Measurements from ENCODE around the gene GSTA5.
"Not testable (repeated sequence)": the region's sequence is repeated elsewhere in the genome, so short reads cannot be mapped to it uniquely, and the experiment has no call there.

Gene GSTA5

GRCh38 chr6:52787917-52788316, 52.7 kb downstream of the GSTA5 start:
- Histone ChIP-seq H3K36me3 (no peaks in the 10 kb centered on the region), H3K4me3 (ENCODE audit: low read depth, low read length) (no peak overlapping the region), H3K27ac (no peak overlapping the region), H3K9me3 (ENCODE audit: severe bottlenecking) (peaks cover 12% of the 10 kb centered on the region), H3K27me3 (ENCODE audit: insufficient read depth, low read depth, severe bottlenecking) (no peaks in the 10 kb centered on the region)
- no peak for DNase-seq
- TF ChIP-seq, protein P1, sequence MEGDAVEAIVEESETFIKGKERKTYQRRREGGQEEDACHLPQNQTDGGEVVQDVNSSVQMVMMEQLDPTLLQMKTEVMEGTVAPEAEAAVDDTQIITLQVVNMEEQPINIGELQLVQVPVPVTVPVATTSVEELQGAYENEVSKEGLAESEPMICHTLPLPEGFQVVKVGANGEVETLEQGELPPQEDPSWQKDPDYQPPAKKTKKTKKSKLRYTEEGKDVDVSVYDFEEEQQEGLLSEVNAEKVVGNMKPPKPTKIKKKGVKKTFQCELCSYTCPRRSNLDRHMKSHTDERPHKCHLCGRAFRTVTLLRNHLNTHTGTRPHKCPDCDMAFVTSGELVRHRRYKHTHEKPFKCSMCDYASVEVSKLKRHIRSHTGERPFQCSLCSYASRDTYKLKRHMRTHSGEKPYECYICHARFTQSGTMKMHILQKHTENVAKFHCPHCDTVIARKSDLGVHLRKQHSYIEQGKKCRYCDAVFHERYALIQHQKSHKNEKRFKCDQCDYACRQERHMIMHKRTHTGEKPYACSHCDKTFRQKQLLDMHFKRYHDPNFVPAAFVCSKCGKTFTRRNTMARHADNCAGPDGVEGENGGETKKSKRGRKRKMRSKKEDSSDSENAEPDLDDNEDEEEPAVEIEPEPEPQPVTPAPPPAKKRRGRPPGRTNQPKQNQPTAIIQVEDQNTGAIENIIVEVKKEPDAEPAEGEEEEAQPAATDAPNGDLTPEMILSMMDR (IDR thresholded peaks at IDR 0.05; ENCODE audit: low read depth, low read length): no peak

DNA sequence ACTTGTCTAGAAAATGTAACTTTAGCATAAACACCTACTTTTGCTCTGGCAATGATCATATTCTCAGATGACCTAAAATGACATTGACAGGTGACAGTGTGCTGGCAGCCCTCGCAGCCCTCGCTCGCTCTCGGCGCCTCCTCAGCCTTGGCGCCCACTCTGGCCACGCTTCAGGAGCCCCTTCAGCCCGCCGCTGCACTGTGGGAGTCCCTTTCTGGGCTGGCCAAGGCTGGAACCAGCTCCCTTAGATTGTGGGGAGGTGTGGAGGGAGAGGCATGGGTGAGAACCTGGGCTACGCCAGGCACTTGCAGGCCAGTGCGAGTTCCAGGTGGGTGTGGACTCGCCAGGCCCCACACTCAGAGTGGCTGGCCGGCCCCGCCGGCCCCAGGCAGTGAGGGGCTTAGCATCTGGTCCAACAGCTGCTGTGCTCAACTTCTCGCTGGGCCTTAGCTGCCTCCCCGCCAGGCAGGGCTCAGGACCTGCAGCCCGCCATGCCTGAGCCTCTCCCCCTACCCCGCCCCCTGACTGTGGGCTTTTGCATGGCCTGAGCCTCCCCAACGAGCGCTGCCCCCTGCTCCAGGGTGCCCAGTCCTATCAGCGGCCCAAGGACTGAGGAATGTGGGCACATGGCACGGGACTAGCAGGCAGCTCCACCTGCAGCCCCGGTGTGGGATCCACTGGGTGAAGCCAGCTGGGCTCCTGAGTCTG, 54.2 kb downstream of the GSTA5 start:
- H3K9me3 ChIP-seq (ENCODE audit: severe bottlenecking): peaks cover 8% of the 10 kb centered on the region
- no peaks in the 10 kb centered on the region for H3K36me3 ChIP-seq
- no peak overlapping the region for H3K27ac ChIP-seq
- TF ChIP-seq, protein P1 (IDR thresholded peaks at IDR 0.05; ENCODE audit: low read depth, low read length): no peak
- no peaks in the 10 kb centered on the region for H3K27me3 ChIP-seq (ENCODE audit: insufficient read depth, low read depth, severe bottlenecking)
- DNase-seq: no peak
- no peak overlapping the region for H3K4me3 ChIP-seq (ENCODE audit: low read depth, low read length)

DNA sequence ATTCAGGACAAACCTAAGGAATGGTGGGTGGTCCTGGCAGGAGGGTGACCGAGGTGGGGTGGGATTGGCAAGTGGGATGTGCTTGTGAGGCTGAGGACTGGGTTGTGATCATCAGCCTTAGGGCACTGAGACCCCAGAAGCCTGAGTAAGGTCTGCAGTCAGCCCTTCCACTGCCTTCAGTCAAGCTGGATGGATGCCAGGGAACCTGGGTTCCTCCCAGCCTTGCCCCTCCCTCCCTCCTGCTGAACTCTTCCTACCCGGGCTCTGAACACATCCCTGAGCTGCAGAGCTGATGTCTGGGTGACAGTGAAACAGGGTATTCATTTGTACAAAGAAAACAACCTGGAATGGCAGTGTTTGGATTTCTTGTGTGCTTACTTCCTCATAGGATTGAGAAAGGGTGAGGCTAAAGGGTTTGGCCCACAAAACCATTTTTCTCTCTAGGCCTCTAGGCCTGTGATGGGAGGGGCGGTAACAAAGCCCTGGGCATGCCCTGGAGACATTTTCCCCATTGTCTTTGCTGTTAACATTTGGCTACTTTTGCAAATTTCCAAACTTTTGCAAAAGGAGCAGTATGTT, 57.8 kb downstream of the GSTA5 start:
- H3K27ac ChIP-seq, DNase-seq, H3K36me3 ChIP-seq: not testable (repeated sequence)

GRCh38 chr6:52782209-52782608, 58.4 kb downstream of the GSTA5 start:
- DNase-seq; H3K4me3 ChIP-seq (ENCODE audit: low read depth, low read length); H3K27me3 ChIP-seq (ENCODE audit: insufficient read depth, low read depth, severe bottlenecking); H3K27ac ChIP-seq; H3K9me3 ChIP-seq (ENCODE audit: severe bottlenecking); H3K36me3 ChIP-seq: not testable (repeated sequence)

More for the DNA sequence above, 57.8 kb downstream of the GSTA5 start:
- H3K9me3 ChIP-seq (ENCODE audit: severe bottlenecking); H3K4me3 ChIP-seq (ENCODE audit: low read depth, low read length); H3K27me3 ChIP-seq (ENCODE audit: insufficient read depth, low read depth, severe bottlenecking): not testable (repeated sequence)
